HepG2 (cell line): ENCODE results near the gene PDE3B. TPM values are rescaled to one million over a fixed set of nuclear protein-coding genes. Genes with fewer than 3 reads are reported as not detected.

Experiments
- ATAC-seq: fragments of 200-7000 bp; cut with Tn5 transposase; 3 replicates; pipeline ENCODE4 v1.9.1; 2020; ENCODE audit warnings: mild to moderate bottlenecking, moderate library complexity
- BruUV-seq: library from RNA; stranded (reverse); fragments of 400-500 nt; replicated peaks from 2 replicates; lab custom pipeline; 2021; lab: Mats Ljungman, UMichigan
- CTCF ChIA-PET: fragments of 300-600 bp; formaldehyde crosslinking; extraction: SDS; loops from one replicate; lab custom pipeline; 2021; ENCODE audit warnings: low total read pairs, inconsistent platforms, low intra/inter-chr PET ratio; lab: Yijun Ruan, JAX
- POLR2A ChIA-PET: fragments of 350-600 bp; sonication (Branson Sonifier 250); formaldehyde crosslinking; loops from one replicate; lab custom pipeline; 2020; ENCODE audit warnings: antibody characterized with exemption, inconsistent platforms; lab: Yijun Ruan, JAX
- DNase-seq: peaks from one replicate; pipeline ENCODE4 v3.0.0-alpha.2; 2015; ENCODE audit warnings: low spot score
- FAIRE-seq: peaks from 3 replicates; lab custom pipeline; 2011; peaks lifted over from hg19 to GRCh38; lab: Jason Lieb, UNC
- H2AFZ ChIP-seq: one replicate; pipeline ENCODE4 v1.6.1; 2011; ENCODE audit warnings: low read length, inconsistent platforms
- H3K27ac ChIP-seq: fragments of 300-600 bp; 3 replicates; pipeline ENCODE4 v1.8.0; 2011; ENCODE audit warnings: mixed run types, mild to moderate bottlenecking, mixed read lengths, low read length, inconsistent platforms; ENCODE audit not compliant: insufficient read depth; ENCODE audit errors: extremely low read length
- H3K27me3 ChIP-seq, 2 experiments: fragments of 200-600 bp in 1 of 2; 2 replicates in 1 of 2; 3 replicates in 1 of 2; pipeline versions ENCODE4 v1.6.0 to v1.8.0; 2011; ENCODE audit warnings: low read length in 2 of 2, mild to moderate bottlenecking in 2 of 2, moderate library complexity in 2 of 2, inconsistent platforms in 1 of 2; ENCODE audit not compliant: insufficient read depth in 2 of 2, control insufficient read depth in 1 of 2
- H3K36me3 ChIP-seq, 2 experiments: fragments of 200-600 bp in 1 of 2; replicated peaks in 1 of 2; 2 replicates in 1 of 2; 3 replicates in 1 of 2; pipeline versions ENCODE4 v1.5.1 to v1.8.0; 2011; ENCODE audit warnings: low read length in 2 of 2, inconsistent platforms in 1 of 2; ENCODE audit not compliant: insufficient read depth in 2 of 2, control insufficient read depth in 1 of 2
- H3K4me1 ChIP-seq: 2 replicates; pipeline ENCODE4 v1.5.1; 2012; ENCODE audit warnings: low read length, inconsistent platforms; ENCODE audit not compliant: insufficient read depth
- H3K4me2 ChIP-seq: 2 replicates; pipeline ENCODE4 v1.6.0; 2011; ENCODE audit warnings: low read depth, low read length, inconsistent platforms
- H3K4me3 ChIP-seq, 3 experiments: fragments of 200-600 bp in 1 of 3; sonication (generic), shearing (Covaris generic) in 1 of 3; replicated peaks in 1 of 3; 2 replicates each; pipeline ENCODE4 v1.5.1; 2011 to 2016; ENCODE audit warnings: low read length in 3 of 3, inconsistent platforms in 2 of 3, low read depth in 2 of 3, mild to moderate bottlenecking in 2 of 3, control low read depth in 1 of 3, mixed read lengths in 1 of 3; ENCODE audit not compliant: insufficient read depth in 1 of 3
- H3K79me2 ChIP-seq: one replicate; pipeline ENCODE4 v1.6.1; 2011; ENCODE audit warnings: low read length, inconsistent platforms; ENCODE audit not compliant: insufficient read depth
- H3K9ac ChIP-seq: 2 replicates; pipeline ENCODE4 v1.6.0; 2011; ENCODE audit warnings: mild to moderate bottlenecking, low read depth, low read length, inconsistent platforms; ENCODE audit not compliant: insufficient read depth
- H3K9me3 ChIP-seq: 2 replicates; pipeline ENCODE4 v1.5.1; 2012; ENCODE audit warnings: mild to moderate bottlenecking, low read length
- H4K20me1 ChIP-seq: 2 replicates; pipeline ENCODE4 v1.6.0; 2011; ENCODE audit warnings: inconsistent platforms, mild to moderate bottlenecking, low read length, moderate library complexity; ENCODE audit not compliant: insufficient read depth
- ATAD3A ChIP-seq: sonication (generic); formaldehyde crosslinking; IDR thresholded peaks from 2 replicates; pipeline ENCODE4 v1.4.0; 2020; ENCODE audit warnings: missing genetic modification reagents
- HNF1B ChIP-seq: sonication (generic); formaldehyde crosslinking; IDR thresholded peaks from 2 replicates; pipeline ENCODE4 v1.5.1; 2020; ENCODE audit warnings: mild to moderate bottlenecking, moderate library complexity, missing genetic modification reagents
- KDM6A ChIP-seq: IDR thresholded peaks from 2 replicates; pipeline ENCODE4 v1.6.1; 2016; ENCODE audit warnings: low read depth
- MAFF ChIP-seq: IDR thresholded peaks from 2 replicates; pipeline ENCODE4 v1.6.1; 2011; ENCODE audit warnings: low read depth, low read length, improper control_type of control experiment
- MED13 ChIP-seq: sonication (generic); formaldehyde crosslinking; IDR thresholded peaks from 2 replicates; pipeline ENCODE4 v1.5.0; 2020; ENCODE audit warnings: missing genetic modification reagents
- MTF1 ChIP-seq: sonication (generic); formaldehyde crosslinking; IDR thresholded peaks from 2 replicates; pipeline ENCODE4 v1.5.0; 2020; ENCODE audit warnings: missing genetic modification reagents
- PRMT3 ChIP-seq: sonication (generic); formaldehyde crosslinking; IDR thresholded peaks from 2 replicates; pipeline ENCODE4 v1.8.1; 2022; ENCODE audit warnings: low read depth, mild to moderate bottlenecking, moderate library complexity, missing genetic modification reagents, borderline replicate concordance
- REST ChIP-seq, 2 experiments: IDR thresholded peaks; 2 replicates each; pipeline ENCODE4 v1.6.1; 2011 to 2012; ENCODE audit warnings: low read length in 2 of 2, borderline replicate concordance in 1 of 2, low read depth in 1 of 2, mild to moderate bottlenecking in 1 of 2, moderate library complexity in 1 of 2
- RFX3 ChIP-seq: IDR thresholded peaks from 2 replicates; pipeline ENCODE4 v1.6.1; 2016; ENCODE audit warnings: missing biosample characterization, missing genetic modification reagents
- ZC3H4 ChIP-seq: sonication (generic); formaldehyde crosslinking; IDR thresholded peaks from 2 replicates; pipeline ENCODE4 v1.4.0; 2020; ENCODE audit warnings: missing genetic modification reagents, borderline replicate concordance
- ZNF251 ChIP-seq: sonication (generic); formaldehyde crosslinking; IDR thresholded peaks from 2 replicates; pipeline ENCODE4 v1.9.0; 2021; ENCODE audit warnings: mild to moderate bottlenecking, missing genetic modification reagents
- ZNF639 ChIP-seq: conservative IDR thresholded peaks from 2 replicates; pipeline ENCODE4 v1.6.1; 2018; ENCODE audit warnings: missing genetic modification reagents
- ZNF709 ChIP-seq: sonication (generic); formaldehyde crosslinking; IDR thresholded peaks from 2 replicates; pipeline ENCODE4 v1.5.0; 2020; ENCODE audit warnings: mild to moderate bottlenecking, missing genetic modification reagents
- ZNF747 ChIP-seq: sonication (generic); formaldehyde crosslinking; IDR thresholded peaks from 2 replicates; pipeline ENCODE4 v1.8.1; 2023; ENCODE audit warnings: missing genetic modification reagents, mild to moderate bottlenecking, borderline replicate concordance
- ZNF776 ChIP-seq: sonication (generic); formaldehyde crosslinking; IDR thresholded peaks from 2 replicates; pipeline ENCODE4 v1.4.0; 2020; ENCODE audit warnings: mild to moderate bottlenecking, missing genetic modification reagents
- WGBS: methylation state at CpG from one replicate; pipeline ENCODE4 v1.1.6; 2017; ENCODE audit warnings: low lambda C conversion rate; 5-methylcytosine and 5-hydroxymethylcytosine counted together
- in situ Hi-C: cut with HindIII; loops from 2 replicates; pipeline ENCODE4 v1.10.0; 2017; ENCODE audit warnings: low pct_unique_long_range_greater_than_20kb; ENCODE audit not compliant: extremely low pct_ligation_motif_present
- intact Hi-C: fragments of 100-400 bp; cut with micrococcal nuclease; formaldehyde crosslinking; loops from one replicate; pipeline ENCODE4 v1.10.0; 2022; ENCODE audit not compliant: unreplicated experiment
- polyA plus RNA-seq, 8 experiments: library from polyadenylated mRNA; depleted of rRNA in 3 of 8; stranded (reverse) in 7 of 8; unstranded in 1 of 8; fragments of >200 nt; fragmentation: Illumina TruSeq in 4 of 8; extraction: Trizol in 4 of 8; gene quantifications; 2 replicates each; pipeline versions ENCODE4 v1.2.1 to v1.2.3, GENCODE V29; 2011 to 2016; ENCODE audit warnings: low read depth in 4 of 8, missing spikeins in 1 of 8, mixed read lengths in 1 of 8; ENCODE audit not compliant: insufficient read depth in 1 of 8
- total RNA-seq, 5 experiments: library from RNA; depleted of rRNA; stranded (reverse); fragments of >200 nt; fragmentation: Illumina TruSeq; extraction: Trizol; gene quantifications; 2 replicates each; pipeline ENCODE4 v1.2.3, GENCODE V29; 2016; ENCODE audit warnings: low read depth in 1 of 5

PDE3B gene
- total and polyA plus RNA-seq, 2 of the 13 experiments (the other 11 are each of a cell fraction or from before 2014, with no cell fraction given): 14.1 to 26.5 TPM

- TF ChIP-seq MTF1 (no peak), ZNF639 (CRISPR knock-in tag) (no peak; the same call in 1 of the 2 replicates), ZNF776 (CRISPR knock-in tag) (no peak), ZNF709 (CRISPR knock-in tag) (no peak)
These were observed 23.7 kb upstream of the PDE3B start (continued) for GRCh38 chr11:14619603-14620531.

- no peak for DNase-seq
- Histone ChIP-seq H3K27me3 (no peaks in the 10 kb centered on the region), H3K4me2 (no peak overlapping the region), H4K20me1 (no peaks in the 10 kb centered on the region), H3K9ac (no peak overlapping the region), H3K4me3 (no peak overlapping the region), H2AFZ (no peak overlapping the region), H3K27ac (no peak overlapping the region), H3K4me1 (peaks cover 45% of the 10 kb centered on the region), H3K36me3 (no peaks in the 10 kb centered on the region; a peak in 1 of 5 replicates), H3K9me3 (no peaks in the 10 kb centered on the region), H3K79me2 (no peaks in the 10 kb centered on the region)
- in situ Hi-C loops (no loop called here), intact Hi-C loops (no loop called here)
- CTCF ChIA-PET: no interaction called here
- no TSS peak for BruUV-seq
- 98% methylated on average over 5 of the region's 5 CpGs for WGBS
- POLR2A ChIA-PET: no interaction called here
- FAIRE-seq: no peak
- ATAC-seq: 0 out of 3 replicates have a peak, but pooled peaks have one; percentile 11
- no peak for TF ChIP-seq MED13 (CRISPR knock-in tag)
- TF ChIP-seq RFX3: no peak
- TF ChIP-seq REST (IDR thresholded peaks at IDR 0.05; ENCODE audit: borderline replicate concordance in 1 of 2, low read depth in 1 of 2, low read length in 2 of 2): no peak
- TF ChIP-seq ZNF251 (CRISPR knock-in tag): no peak
- no peak for TF ChIP-seq HNF1B
- no peak for TF ChIP-seq MAFF
- no peak for TF ChIP-seq PRMT3 (CRISPR knock-in tag)
- no peak for TF ChIP-seq ZNF747
- no peak for TF ChIP-seq KDM6A
- TF ChIP-seq ATAD3A: no peak
- no peak for TF ChIP-seq ZC3H4 (CRISPR knock-in tag)
These were observed 21.2 kb upstream of the PDE3B start for GRCh38 chr11:14622223-14622954.
